H1 (cell line): Measurements from ENCODE around the gene SRPRB. TPM values are rescaled to one million over a fixed set of nuclear protein-coding genes. Genes with fewer than 3 reads are reported as not detected.

Experiments
- CHD2 ChIP-seq: IDR thresholded peaks from 2 replicates; pipeline ENCODE4 v1.6.1; 2012; ENCODE audit warnings: low read length, improper control_type of control experiment
- EGR1 ChIP-seq: IDR thresholded peaks from 2 replicates; pipeline ENCODE4 v1.6.1; 2011; ENCODE audit warnings: low read depth, low read length, borderline replicate concordance
- POLR2AphosphoS5 ChIP-seq: IDR thresholded peaks from 2 replicates; pipeline ENCODE4 v1.6.1; 2011; ENCODE audit warnings: low read depth, low read length
- POU5F1 ChIP-seq: IDR thresholded peaks from 2 replicates; pipeline ENCODE4 v1.6.1; 2011; ENCODE audit warnings: low read depth, mild to moderate bottlenecking, low read length, moderate library complexity
- SIRT6 ChIP-seq: IDR thresholded peaks from one replicate; pipeline ENCODE4 v1.7.1; 2012; ENCODE audit warnings: low read length, inconsistent platforms
- polyA plus RNA-seq, 7 experiments: library from polyadenylated mRNA; depleted of rRNA in 3 of 7; stranded (reverse) in 5 of 7; unstranded in 2 of 7; fragments of >200 nt in 5 of 7; fragments of 200-250 nt in 2 of 7; gene quantifications; 1 replicate in 5 of 7; 2 replicates in 1 of 7; 4 replicates in 1 of 7; pipeline versions ENCODE4 v1.2.1 to v1.2.3, GENCODE V29; 2011 to 2013; ENCODE audit warnings: missing spikeins in 2 of 7, mixed read lengths in 2 of 7
- total RNA-seq: library from RNA; stranded (reverse); fragmentation: NEBNext Ultra II Directional; extraction: Animal tissue kit (Norgen Biotek cat#: 25700); gene quantifications from 2 replicates; pipeline ENCODE4 v1.2.1, GENCODE V29; 2021
- TF ChIP-seq, protein P1 (sequence below): IDR thresholded peaks from 2 replicates; pipeline ENCODE4 v1.6.1; 2011; ENCODE audit warnings: low read depth, mild to moderate bottlenecking, low read length; ENCODE audit not compliant: insufficient read depth
- TF ChIP-seq, protein P2 (sequence below): IDR thresholded peaks from 2 replicates; pipeline ENCODE4 v1.6.1; 2011; ENCODE audit warnings: low read length, improper control_type of control experiment

Gene SRPRB
- total and polyA plus RNA-seq, 2 of the 8 experiments (the other 6 are each of a cell fraction or from before 2014, with no cell fraction given) = 15.9 to 49.8 TPM

DNA sequence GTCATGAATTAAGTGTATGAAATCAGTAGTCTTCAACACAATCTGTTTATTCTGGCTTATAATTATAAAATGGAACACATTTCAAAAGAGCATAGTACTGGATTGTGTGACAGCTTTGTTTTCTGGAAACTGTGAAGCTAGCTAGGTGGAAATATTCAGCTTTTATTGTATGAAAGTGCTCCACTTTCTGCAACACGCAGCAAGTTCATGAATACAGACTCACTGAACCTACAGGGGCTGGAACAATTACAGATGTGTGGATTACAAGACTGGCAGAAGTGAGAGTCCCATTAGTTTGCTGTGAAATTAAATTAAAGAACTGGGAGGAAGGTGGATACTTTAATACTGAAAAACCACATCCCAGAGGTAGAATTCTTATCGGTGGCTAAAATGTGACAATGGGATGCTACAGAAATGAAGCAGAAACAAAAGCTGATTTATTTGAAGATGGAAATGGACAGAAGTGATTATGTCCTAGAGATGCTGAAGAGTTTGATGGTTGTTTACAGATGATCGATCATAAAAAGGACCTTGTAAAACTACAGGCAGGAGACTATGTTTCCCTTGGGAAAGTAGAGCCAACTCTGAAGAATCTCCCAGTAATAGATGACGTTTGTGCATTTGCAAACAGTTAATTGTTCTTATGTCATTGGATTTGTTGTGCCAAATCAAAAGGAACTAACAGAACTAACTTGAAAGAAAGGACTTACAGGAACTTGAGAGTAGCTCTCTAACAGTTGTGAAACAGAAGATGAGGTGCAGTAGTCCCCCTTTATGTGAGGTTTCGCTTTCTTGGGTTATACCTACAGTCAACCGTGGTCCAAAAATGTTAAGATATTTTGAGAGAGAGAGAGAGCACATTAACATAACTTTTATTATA, 43.8 kb upstream of the SRPRB start (continued):
- TF ChIP-seq POLR2AphosphoS5 (no peak), EGR1 (no peak), POU5F1 (no peak), SIRT6 (no peak), CHD2 (no peak)
- TF ChIP-seq, protein P1, sequence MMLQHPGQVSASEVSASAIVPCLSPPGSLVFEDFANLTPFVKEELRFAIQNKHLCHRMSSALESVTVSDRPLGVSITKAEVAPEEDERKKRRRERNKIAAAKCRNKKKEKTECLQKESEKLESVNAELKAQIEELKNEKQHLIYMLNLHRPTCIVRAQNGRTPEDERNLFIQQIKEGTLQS = no peak
- TF ChIP-seq, protein P2, sequence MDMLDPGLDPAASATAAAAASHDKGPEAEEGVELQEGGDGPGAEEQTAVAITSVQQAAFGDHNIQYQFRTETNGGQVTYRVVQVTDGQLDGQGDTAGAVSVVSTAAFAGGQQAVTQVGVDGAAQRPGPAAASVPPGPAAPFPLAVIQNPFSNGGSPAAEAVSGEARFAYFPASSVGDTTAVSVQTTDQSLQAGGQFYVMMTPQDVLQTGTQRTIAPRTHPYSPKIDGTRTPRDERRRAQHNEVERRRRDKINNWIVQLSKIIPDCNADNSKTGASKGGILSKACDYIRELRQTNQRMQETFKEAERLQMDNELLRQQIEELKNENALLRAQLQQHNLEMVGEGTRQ = no peak
